Left lung (tissue), 10 donors: ENCODE measurements around the gene GRB2. TPM values are rescaled to one million over a fixed set of nuclear protein-coding genes. Genes with fewer than 3 reads are reported as not detected.
"Not testable (repeated sequence)": the region's sequence is repeated elsewhere in the genome, so short reads cannot be mapped to it uniquely, and the experiment has no call there.

Source experiments
- ATAC-seq: fragments of 200-7000 bp; cut with Tn5 transposase; one replicate; pipeline ENCODE4 v1.9.1; 2020; ENCODE audit warnings: moderate library complexity
- DNase-seq, 4 donors: peaks; one replicate each; pipeline ENCODE4 v3.0.0-alpha.2; 2013 to 2020
- H3K27ac ChIP-seq, 2 donors: fragments of 200-600 bp; sonication (generic) in 1 of 2; one replicate each; pipeline versions ENCODE4 v1.5.0 to v1.8.0; 2020 to 2021
- H3K27me3 ChIP-seq, 2 donors: fragments of 200-600 bp; sonication (generic) in 1 of 2; one replicate each; pipeline versions ENCODE4 v1.5.0 to v1.8.0; 2020 to 2021
- H3K36me3 ChIP-seq, 2 donors: fragments of 200-600 bp; sonication (generic) in 1 of 2; one replicate each; pipeline versions ENCODE4 v1.5.0 to v1.8.0; 2020 to 2021
- H3K4me1 ChIP-seq, 2 donors: fragments of 200-600 bp; one replicate each; pipeline ENCODE4 v1.8.0; 2021
- H3K4me3 ChIP-seq, 2 donors: fragments of 200-600 bp; sonication (generic) in 1 of 2; one replicate each; pipeline versions ENCODE4 v1.5.0 to v1.8.0; 2020 to 2021; ENCODE audit warnings: mild to moderate bottlenecking in 1 of 2
- H3K9me3 ChIP-seq, 2 donors: fragments of 200-600 bp; sonication (generic) in 1 of 2; one replicate each; pipeline versions ENCODE4 v1.5.0 to v1.8.0; 2020 to 2021
- intact Hi-C, 2 donors: fragments of 100-400 bp; cut with DNase I; formaldehyde crosslinking; loops; one replicate each; pipeline versions ENCODE4 v1.11.2 to v1.14.2; 2022
- polyA plus RNA-seq, 6 donors: library from polyadenylated mRNA; unstranded; fragments of 120-200 nt; gene quantifications; one replicate each; pipeline ENCODE4 v1.2.1, GENCODE V29; 2013; ENCODE audit not compliant: insufficient read length in 6 of 6
- total RNA-seq, 2 donors: library from RNA; stranded (reverse); fragmentation: NEBNext Ultra II Directional; extraction: Animal tissue kit (Norgen Biotek cat#: 25700); gene quantifications; one replicate each; pipeline ENCODE4 v1.2.1, GENCODE V29; 2021
- TF ChIP-seq, protein P1 (sequence below), 2 donors: fragments of 200-600 bp; sonication (generic) in 1 of 2; IDR thresholded peaks; one replicate each; pipeline versions ENCODE4 v1.5.0 to v1.8.0; 2021; ENCODE audit warnings: antibody characterized with exemption in 2 of 2
- donor health status: DM: no; HTN: yes; CAD: no.
- donor health status: DM: no; HTN: no; CAD: no.

The GRB2 gene
- total and polyA plus RNA-seq, 8 donors = 81.8 to 214 (median 83.3) TPM

DNA sequence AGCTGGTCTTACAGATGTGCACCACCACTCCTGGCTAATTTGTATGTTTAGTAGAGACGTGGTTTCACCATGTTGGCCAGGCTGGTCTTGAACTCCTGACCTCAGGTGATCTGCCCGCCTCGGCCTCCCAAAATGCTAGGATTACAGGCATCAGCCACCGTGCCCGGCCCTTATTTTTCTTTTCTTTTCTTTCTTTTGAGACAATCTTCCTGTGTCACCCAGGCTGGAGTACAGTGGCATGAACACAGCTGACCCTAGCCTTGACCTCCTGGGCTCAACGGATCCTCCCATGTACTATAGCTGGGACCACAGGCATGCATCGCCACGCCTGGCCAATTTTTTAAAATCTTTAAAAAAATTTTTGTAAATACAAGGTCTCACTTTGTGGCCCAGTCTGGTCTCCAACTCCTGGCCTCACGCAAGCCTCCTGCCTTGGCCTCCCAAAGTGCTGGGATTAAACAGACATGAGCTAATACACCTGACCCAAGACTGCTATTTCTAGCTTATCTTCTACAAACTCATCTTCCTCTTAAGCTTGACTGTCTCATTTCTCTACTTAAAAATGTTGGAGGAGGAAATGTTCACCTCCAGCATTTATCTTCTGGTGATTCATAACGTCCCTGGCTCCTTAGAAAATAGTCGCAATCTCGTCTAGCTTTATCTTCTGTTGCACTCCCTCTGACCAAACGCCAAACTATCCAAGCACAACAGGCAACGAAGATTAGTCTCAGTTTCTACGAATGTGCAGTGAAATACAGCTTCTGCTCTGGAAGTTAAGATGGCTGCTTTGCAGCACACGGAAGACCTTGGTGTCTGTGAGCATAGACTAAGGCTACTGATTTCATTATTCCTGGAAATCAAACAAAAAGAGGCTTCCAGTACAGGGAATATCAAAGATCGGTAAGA, 42.7 kb upstream of the GRB2 start:
- H3K9me3 ChIP-seq = no peaks in the 10 kb centered on the region
- TF ChIP-seq, protein P1, sequence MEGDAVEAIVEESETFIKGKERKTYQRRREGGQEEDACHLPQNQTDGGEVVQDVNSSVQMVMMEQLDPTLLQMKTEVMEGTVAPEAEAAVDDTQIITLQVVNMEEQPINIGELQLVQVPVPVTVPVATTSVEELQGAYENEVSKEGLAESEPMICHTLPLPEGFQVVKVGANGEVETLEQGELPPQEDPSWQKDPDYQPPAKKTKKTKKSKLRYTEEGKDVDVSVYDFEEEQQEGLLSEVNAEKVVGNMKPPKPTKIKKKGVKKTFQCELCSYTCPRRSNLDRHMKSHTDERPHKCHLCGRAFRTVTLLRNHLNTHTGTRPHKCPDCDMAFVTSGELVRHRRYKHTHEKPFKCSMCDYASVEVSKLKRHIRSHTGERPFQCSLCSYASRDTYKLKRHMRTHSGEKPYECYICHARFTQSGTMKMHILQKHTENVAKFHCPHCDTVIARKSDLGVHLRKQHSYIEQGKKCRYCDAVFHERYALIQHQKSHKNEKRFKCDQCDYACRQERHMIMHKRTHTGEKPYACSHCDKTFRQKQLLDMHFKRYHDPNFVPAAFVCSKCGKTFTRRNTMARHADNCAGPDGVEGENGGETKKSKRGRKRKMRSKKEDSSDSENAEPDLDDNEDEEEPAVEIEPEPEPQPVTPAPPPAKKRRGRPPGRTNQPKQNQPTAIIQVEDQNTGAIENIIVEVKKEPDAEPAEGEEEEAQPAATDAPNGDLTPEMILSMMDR (IDR thresholded peaks at IDR 0.05) = no peak
- H3K4me3 ChIP-seq = no peak overlapping the region
- no peaks in the 10 kb centered on the region for H3K27me3 ChIP-seq
- intact Hi-C loops = no loop called here
- no peaks in the 10 kb centered on the region for H3K36me3 ChIP-seq
- ATAC-seq (no peak), DNase-seq (no peak)
- peaks cover 0 to 3% of the 10 kb centered on the region in 2 donors for H3K4me1 ChIP-seq
- no peak overlapping the region for H3K27ac ChIP-seq

DNA sequence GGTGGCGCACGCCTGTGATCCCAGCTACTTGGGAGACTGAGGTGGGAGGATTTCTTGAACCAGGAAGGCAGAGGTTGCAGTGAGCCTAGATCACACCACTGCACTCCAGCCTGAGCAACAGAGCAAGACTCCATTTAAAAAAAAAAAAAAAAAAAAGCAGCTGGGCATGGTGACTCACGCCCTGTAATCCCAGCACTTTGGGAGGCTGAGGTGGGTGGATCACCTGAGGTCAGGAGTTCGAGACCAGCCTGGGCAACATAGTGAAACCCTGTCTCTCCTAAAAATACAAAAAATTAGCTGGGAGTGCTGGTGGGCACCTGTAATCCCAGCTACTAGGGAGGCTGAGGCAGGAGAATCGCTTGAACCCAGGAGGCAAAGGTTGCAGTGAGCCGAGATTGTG, 40.4 kb upstream of the GRB2 start:
- H3K27me3 ChIP-seq, intact Hi-C loops, H3K4me3 ChIP-seq, ATAC-seq, DNase-seq, H3K36me3 ChIP-seq, H3K4me1 ChIP-seq, H3K9me3 ChIP-seq: not testable (repeated sequence)
- peak overlapping the region in 1 of 2 donors; percentile 70 for H3K27ac ChIP-seq

DNA sequence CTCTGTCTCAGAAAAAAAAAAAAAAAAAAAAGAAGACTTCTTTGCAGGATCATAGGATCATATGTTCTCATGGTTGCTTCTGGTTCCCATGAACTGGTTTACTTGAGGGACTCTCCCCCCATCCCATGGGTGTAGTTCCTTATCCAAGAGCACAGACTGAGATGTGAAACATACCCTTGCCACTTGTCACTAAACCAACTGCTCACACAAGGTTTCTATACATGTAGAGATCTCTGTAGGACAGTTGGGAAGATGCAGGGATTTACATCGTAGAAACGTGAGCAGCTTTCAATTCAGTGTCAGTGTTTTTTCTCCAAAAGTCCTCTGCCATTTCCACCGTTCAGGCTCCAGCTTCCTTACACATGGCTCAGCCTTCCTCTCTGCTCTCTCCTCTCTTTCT, 39.8 kb upstream of the GRB2 start:
- intact Hi-C loops = no loop called here
- Histone ChIP-seq H3K9me3 (no peaks in the 10 kb centered on the region), H3K4me3 (no peak overlapping the region), H3K4me1 (peaks cover 0 to 7% of the 10 kb centered on the region in 2 donors), H3K27me3 (no peaks in the 10 kb centered on the region), H3K36me3 (no peaks in the 10 kb centered on the region), H3K27ac (peak overlapping the region; percentile 46 to 70)
- TF ChIP-seq, protein P1 (IDR thresholded peaks at IDR 0.05) = no peak
- ATAC-seq = no peak
- DNase-seq = no peak

DNA sequence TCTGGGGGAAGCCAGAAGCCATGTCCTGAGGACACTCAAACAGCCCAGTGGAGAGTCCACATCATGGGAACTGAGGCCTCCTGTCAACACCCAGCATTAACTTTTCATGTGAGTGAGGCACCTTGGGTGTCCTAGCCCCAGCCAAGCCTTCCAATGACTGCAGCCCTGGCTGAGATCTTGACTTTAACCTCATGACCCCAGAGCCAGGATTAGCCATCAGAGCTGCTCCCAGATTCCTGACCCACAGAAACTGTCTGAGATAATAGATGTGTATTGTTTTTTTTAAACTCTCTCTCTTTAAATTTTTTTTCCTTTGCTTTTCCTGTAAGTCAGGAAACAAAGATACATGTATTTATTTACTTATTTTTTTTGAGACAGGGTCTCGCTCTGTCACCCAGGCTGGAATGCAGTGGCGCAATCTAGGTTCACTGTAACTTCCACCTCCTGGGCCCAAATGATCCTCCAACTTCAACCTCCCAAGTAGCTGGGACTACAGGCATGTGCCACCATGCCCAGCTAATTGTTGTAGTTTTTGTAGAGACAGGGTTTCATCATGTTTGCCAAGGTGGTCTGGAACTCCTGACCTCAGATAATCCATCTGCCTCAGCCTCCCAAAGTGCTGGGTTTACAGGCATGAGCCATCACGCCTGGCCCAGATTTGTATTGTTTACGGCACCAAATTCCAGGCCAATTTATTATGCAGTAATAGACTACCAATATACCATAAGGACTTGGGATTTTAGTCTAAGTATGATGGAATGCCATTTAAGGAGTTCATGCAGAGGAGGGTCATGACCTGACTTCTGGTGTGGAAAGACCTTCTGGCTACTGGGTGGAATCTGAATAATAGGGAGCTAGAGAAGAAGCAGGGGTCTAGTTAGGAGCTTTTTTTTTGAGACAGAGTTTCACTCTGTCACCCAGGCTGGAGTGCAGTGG, 37.0 kb upstream of the GRB2 start:
- TF ChIP-seq, protein P1 (IDR thresholded peaks at IDR 0.05) = no peak
- intact Hi-C loops = no loop called here
- no peak overlapping the region for H3K4me3 ChIP-seq
- peaks cover 0 to 7% of the 10 kb centered on the region in 2 donors for H3K4me1 ChIP-seq
- peak overlapping the region; percentile 26 to 28 for H3K27ac ChIP-seq
- no peaks in the 10 kb centered on the region for H3K36me3 ChIP-seq
- H3K27me3 ChIP-seq = no peaks in the 10 kb centered on the region
- DNase-seq = no peak
- no peaks in the 10 kb centered on the region for H3K9me3 ChIP-seq
- no peak for ATAC-seq

DNA sequence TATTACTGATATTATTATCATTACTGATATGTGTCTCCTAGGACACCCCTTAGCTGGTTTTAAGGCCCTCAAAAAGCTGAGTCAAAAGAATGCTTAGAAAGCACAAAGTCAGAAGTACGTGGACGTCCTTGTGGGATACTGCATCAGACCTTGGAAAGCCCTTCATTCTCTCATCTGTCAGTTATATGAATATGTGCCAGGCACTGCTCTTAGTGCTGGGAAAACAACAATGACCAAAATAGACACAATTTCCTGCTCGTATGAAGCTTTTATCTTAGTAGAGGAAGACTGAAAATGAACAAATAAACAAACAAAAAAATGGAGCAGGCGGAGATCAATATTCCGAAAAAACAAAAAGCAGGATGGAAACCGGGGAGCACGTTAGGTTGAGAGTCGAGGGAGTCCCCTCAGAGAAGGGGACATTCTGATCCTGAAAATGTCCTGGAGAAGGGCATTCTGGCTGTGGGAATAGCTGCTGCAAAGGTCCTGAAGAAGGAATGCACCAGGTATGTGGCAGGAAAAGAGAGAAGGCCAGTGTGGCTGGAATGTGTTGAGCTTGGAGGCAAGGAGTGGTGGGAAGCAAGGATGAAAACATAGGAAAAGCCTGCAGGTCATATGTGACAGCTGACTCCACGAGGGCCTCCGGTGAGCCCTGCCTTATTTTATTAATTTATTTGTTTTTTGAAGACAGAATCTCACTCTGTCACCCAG, 35.4 kb upstream of the GRB2 start:
- TF ChIP-seq, protein P1 (IDR thresholded peaks at IDR 0.05) = no peak
- Histone ChIP-seq H3K36me3 (no peaks in the 10 kb centered on the region), H3K4me3 (no peak overlapping the region), H3K9me3 (no peaks in the 10 kb centered on the region), H3K27ac (peak overlapping the region; percentile 26 to 39), H3K4me1 (peaks cover 0 to 11% of the 10 kb centered on the region in 2 donors), H3K27me3 (no peaks in the 10 kb centered on the region)
- DNase-seq = no peak
- intact Hi-C loops = no loop called here
- peak; percentile 13 for ATAC-seq
